Mammary epithelial cell (primary cell): ENCODE measurements around the gene STON2.

Experiments used
- CTCF ChIP-seq, 2 donors: IDR thresholded peaks in 1 of 2; conservative IDR thresholded peaks in 1 of 2; 2 replicates each; pipeline ENCODE4 v1.5.1; 2011 to 2012; ENCODE audit warnings: inconsistent platforms in 2 of 2, low read length in 2 of 2, mild to moderate bottlenecking in 2 of 2, control low read depth in 1 of 2, low read depth in 1 of 2; ENCODE audit not compliant: insufficient read depth in 1 of 2; ENCODE audit errors: extremely low read depth in 1 of 2
- EZH2 ChIP-seq: IDR thresholded peaks from 2 replicates; pipeline ENCODE4 v1.6.1; 2012; ENCODE audit warnings: low read length, inconsistent platforms, borderline replicate concordance

DNA sequence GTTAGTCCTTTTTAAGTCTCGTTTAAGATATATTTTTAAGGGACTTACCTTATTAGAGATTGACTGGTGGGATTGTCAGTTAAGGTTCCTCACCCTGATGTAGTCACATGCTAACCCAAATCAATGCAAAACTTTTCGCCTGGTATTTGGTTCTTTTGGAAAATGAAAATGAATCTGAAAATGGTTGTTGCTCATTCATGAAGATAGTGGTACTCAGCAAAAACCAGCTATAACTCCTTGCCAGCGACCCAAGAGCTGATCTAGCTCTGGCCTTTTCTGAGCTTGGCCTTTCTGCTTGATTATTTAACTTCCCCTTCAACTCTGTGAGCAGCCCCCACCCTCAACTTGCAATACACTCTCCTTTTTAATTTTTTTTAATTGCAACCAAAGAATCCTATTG is 94.4 kb downstream of the STON2 start:
- TF ChIP-seq CTCF (conservative IDR thresholded peaks at IDR 0.05 in 1 of 2, IDR thresholded peaks at IDR 0.05 in 1 of 2; ENCODE audit: extremely low read depth in 1 of 2, insufficient read depth in 1 of 2, low read depth in 1 of 2, low read length in 2 of 2) (no peak), EZH2 (no peak)
